Endothelial cell of umbilical vein (primary cell): Measurements from ENCODE around the gene MEIOSIN. TPM values are rescaled to one million over a fixed set of nuclear protein-coding genes. Genes with fewer than 3 reads are reported as not detected.

Experiments
- BruUV-seq: library from RNA; stranded (reverse); fragments of 400-500 nt; replicated peaks from 2 replicates; lab custom pipeline; 2021; lab: Mats Ljungman, UMichigan
- CTCF ChIA-PET: fragments of 300-600, 350-600 bp; sonication (Branson Sonifier 250); formaldehyde crosslinking; loops from one replicate; lab custom pipeline; 2021; ENCODE audit warnings: antibody characterized with exemption, inconsistent platforms; lab: Charles Lee
- POLR2A ChIA-PET: fragments of 300-600, 350-600 bp; sonication (Branson Sonifier 250); formaldehyde crosslinking; loops from one replicate; lab custom pipeline; 2021; ENCODE audit warnings: antibody characterized with exemption, inconsistent platforms; lab: Charles Lee
- DNase-seq: peaks from one replicate; pipeline ENCODE4 v3.0.0-alpha.2; 2011; ENCODE audit warnings: low read depth, low spot score
- FAIRE-seq: peaks from 2 replicates; lab custom pipeline; 2011; peaks lifted over from hg19 to GRCh38; lab: Jason Lieb, UNC
- H2AFZ ChIP-seq: 2 replicates; pipeline ENCODE4 v1.6.0; 2012; ENCODE audit warnings: low read depth, low read length, control low read depth, inconsistent platforms
- H3K27ac ChIP-seq: 2 replicates; pipeline ENCODE4 v1.5.1; 2011; ENCODE audit warnings: low read depth, mild to moderate bottlenecking, control low read depth, low read length, moderate library complexity; ENCODE audit not compliant: insufficient read depth
- H3K27me3 ChIP-seq, 2 experiments: 2 replicates each; pipeline versions ENCODE4 v1.6.0 to v1.6.1; 2011; ENCODE audit warnings: low read length in 2 of 2, mixed read lengths in 1 of 2; ENCODE audit not compliant: control insufficient read depth in 2 of 2, insufficient read depth in 2 of 2
- H3K36me3 ChIP-seq, 2 experiments: 2 replicates in 1 of 2; 3 replicates in 1 of 2; pipeline ENCODE4 v1.5.1; 2011; ENCODE audit warnings: low read length in 2 of 2, mild to moderate bottlenecking in 1 of 2, moderate library complexity in 1 of 2; ENCODE audit not compliant: control insufficient read depth in 2 of 2, insufficient read depth in 2 of 2; ENCODE audit errors: extremely low read depth in 1 of 2
- H3K4me1 ChIP-seq: 3 replicates; pipeline ENCODE4 v1.5.1; 2011; ENCODE audit warnings: mild to moderate bottlenecking, low read length; ENCODE audit not compliant: control insufficient read depth, insufficient read depth; ENCODE audit errors: extremely low read depth
- H3K4me2 ChIP-seq: 2 replicates; pipeline ENCODE4 v1.6.1; 2011; ENCODE audit warnings: low read length, control low read depth, mixed read lengths; ENCODE audit not compliant: insufficient read depth
- H3K4me3 ChIP-seq, 3 experiments: fragments of 200-600 bp in 1 of 3; sonication (generic), shearing (Covaris generic) in 1 of 3; replicated peaks in 1 of 3; 2 replicates each; pipeline ENCODE4 v1.5.1; 2011 to 2016; ENCODE audit warnings: control low read depth in 3 of 3, low read length in 3 of 3, mild to moderate bottlenecking in 2 of 3, inconsistent platforms in 1 of 3, low read depth in 1 of 3, moderate library complexity in 1 of 3; ENCODE audit not compliant: insufficient read depth in 1 of 3
- H3K79me2 ChIP-seq: 2 replicates; pipeline ENCODE4 v1.6.0; 2012; ENCODE audit warnings: low read length, inconsistent platforms; ENCODE audit not compliant: control insufficient read depth, insufficient read depth
- H3K9ac ChIP-seq: replicated peaks from 2 replicates; pipeline ENCODE3; 2011; ENCODE audit warnings: low read length, control low read depth; ENCODE audit not compliant: insufficient read depth; ENCODE audit errors: extremely low read depth
- H3K9me1 ChIP-seq: replicated peaks from 3 replicates; pipeline ENCODE4 v1.6.0; 2011; ENCODE audit warnings: mild to moderate bottlenecking, low read length; ENCODE audit not compliant: control insufficient read depth, insufficient read depth; ENCODE audit errors: extremely low read depth
- H3K9me3 ChIP-seq: replicated peaks from 2 replicates; pipeline ENCODE4 v1.5.1; 2012; ENCODE audit warnings: low read length, inconsistent platforms; ENCODE audit not compliant: control insufficient read depth, insufficient read depth
- H4K20me1 ChIP-seq: replicated peaks from 2 replicates; pipeline ENCODE3; 2011; ENCODE audit warnings: mild to moderate bottlenecking, low read length; ENCODE audit not compliant: control insufficient read depth, insufficient read depth; ENCODE audit errors: extremely low read depth
- EZH2 ChIP-seq: IDR thresholded peaks from 2 replicates; pipeline ENCODE4 v1.6.1; 2012; ENCODE audit warnings: borderline replicate concordance, low read depth, mild to moderate bottlenecking, moderate library complexity, low read length, inconsistent platforms; ENCODE audit not compliant: severe bottlenecking
- FOS ChIP-seq: IDR thresholded peaks from 2 replicates; pipeline ENCODE4 v1.6.1; 2011; ENCODE audit warnings: mild to moderate bottlenecking, low read length, moderate library complexity, borderline replicate concordance; ENCODE audit not compliant: insufficient read depth
- GATA2 ChIP-seq: IDR thresholded peaks from 2 replicates; pipeline ENCODE4 v1.7.0; 2011; ENCODE audit warnings: low read depth, mild to moderate bottlenecking, moderate library complexity, mixed read lengths, low read length; ENCODE audit not compliant: insufficient read length, insufficient read depth
- JUN ChIP-seq: IDR thresholded peaks from 2 replicates; pipeline ENCODE4 v1.6.1; 2011; ENCODE audit warnings: borderline replicate concordance, low read depth; ENCODE audit not compliant: insufficient read length, insufficient read depth
- MAX ChIP-seq: IDR thresholded peaks from 2 replicates; pipeline ENCODE4 v1.6.1; 2011; ENCODE audit not compliant: insufficient read depth, insufficient read length
- MYC ChIP-seq: IDR thresholded peaks from one replicate; pipeline ENCODE4 v1.6.1; 2011; ENCODE audit warnings: mild to moderate bottlenecking, low read depth, low read length
- POLR2A ChIP-seq: IDR thresholded peaks from 2 replicates; pipeline ENCODE4 v1.6.1; 2012; ENCODE audit warnings: low read depth, mild to moderate bottlenecking, control low read depth, low read length
- POLR2AphosphoS5 ChIP-seq: IDR thresholded peaks from 2 replicates; pipeline ENCODE4 v1.6.1; 2012; ENCODE audit warnings: low read depth, mild to moderate bottlenecking, control low read depth, low read length, moderate library complexity; ENCODE audit not compliant: insufficient read depth
- dilution Hi-C: fragments of 300-500 bp; cut with MboI; formaldehyde crosslinking; loops from one replicate; pipeline ENCODE4 v1.15.0; 2019; ENCODE audit warnings: low sequenced_read_pairs; ENCODE audit not compliant: extremely low pct_ligation_motif_present
- intact Hi-C: fragments of 100-400 bp; cut with micrococcal nuclease; formaldehyde crosslinking; loops from one replicate; pipeline ENCODE4 v1.10.0; 2022
- polyA plus RNA-seq, 4 experiments: library from polyadenylated mRNA; depleted of rRNA in 3 of 4; stranded (reverse) in 3 of 4; unstranded in 1 of 4; fragments of >200 nt; gene quantifications; 2 replicates each; pipeline versions ENCODE4 v1.2.1 to v1.2.3, GENCODE V29; 2011 to 2012; ENCODE audit warnings: missing spikeins in 1 of 4
- total RNA-seq: library from RNA; stranded (reverse); gene quantifications from 2 replicates; pipeline ENCODE4 v1.2.3, GENCODE V29; 2021
- TF ChIP-seq, protein P1 (sequence below), 2 donors: IDR thresholded peaks; 1 replicate in 1 of 2; 2 replicates in 1 of 2; pipeline ENCODE4 v1.5.1; 2011; ENCODE audit warnings: low read length in 2 of 2, mild to moderate bottlenecking in 2 of 2, moderate library complexity in 2 of 2, control low read depth in 1 of 2, inconsistent platforms in 1 of 2, low read depth in 1 of 2; ENCODE audit not compliant: insufficient read depth in 1 of 2; ENCODE audit errors: extremely low read depth in 1 of 2

The MEIOSIN gene
- total and polyA plus RNA-seq, 2 donors (not counting 3 experiments of a cell fraction or from before 2014, with no cell fraction given): not detected

- peaks cover 14% of the 10 kb centered on the region for H3K4me1 ChIP-seq
- FAIRE-seq (peak; percentile 84), DNase-seq (peak; percentile 70)
- dilution Hi-C loops: no loop called here
- H3K36me3 ChIP-seq: peaks cover 0 to 3% of the 10 kb centered on the region in 2 experiments
- H3K9ac ChIP-seq: peak overlapping the region; percentile 65
- peak overlapping the region; percentile 61 to 92 (median 82) for H3K4me3 ChIP-seq
- H3K27ac ChIP-seq: peak overlapping the region; percentile 40
- intact Hi-C loops: loop anchor here (1.0 kb wide), 1 partner anchor 74 kb away; no protein-coding TSS in a partner anchor
- BruUV-seq: no TSS peak
- ChIA-PET CTCF (interaction anchor here (1.0 to 6.7 kb wide), 7 partner anchors 9 to 74 kb away, joined by 4 to 125 read pairs (median 10); partner anchors contain the start of genes FBXO46, QPCTL and SNRPD2), POLR2A (interaction anchor here (1.4 to 2.4 kb wide), 2 partner anchors 50 to 75 kb away, joined by 4 to 24 read pairs; partner anchors contain the start of gene QPCTL)
- peak overlapping the region; percentile 59 for H2AFZ ChIP-seq
- H3K79me2 ChIP-seq: peaks cover 2% of the 10 kb centered on the region
- H3K4me2 ChIP-seq: peak overlapping the region; percentile 66
- H4K20me1 ChIP-seq: no peaks in the 10 kb centered on the region
- no peaks in the 10 kb centered on the region for H3K27me3 ChIP-seq
- no peak for TF ChIP-seq JUN
- TF ChIP-seq POLR2A: no peak
- TF ChIP-seq, protein P1, sequence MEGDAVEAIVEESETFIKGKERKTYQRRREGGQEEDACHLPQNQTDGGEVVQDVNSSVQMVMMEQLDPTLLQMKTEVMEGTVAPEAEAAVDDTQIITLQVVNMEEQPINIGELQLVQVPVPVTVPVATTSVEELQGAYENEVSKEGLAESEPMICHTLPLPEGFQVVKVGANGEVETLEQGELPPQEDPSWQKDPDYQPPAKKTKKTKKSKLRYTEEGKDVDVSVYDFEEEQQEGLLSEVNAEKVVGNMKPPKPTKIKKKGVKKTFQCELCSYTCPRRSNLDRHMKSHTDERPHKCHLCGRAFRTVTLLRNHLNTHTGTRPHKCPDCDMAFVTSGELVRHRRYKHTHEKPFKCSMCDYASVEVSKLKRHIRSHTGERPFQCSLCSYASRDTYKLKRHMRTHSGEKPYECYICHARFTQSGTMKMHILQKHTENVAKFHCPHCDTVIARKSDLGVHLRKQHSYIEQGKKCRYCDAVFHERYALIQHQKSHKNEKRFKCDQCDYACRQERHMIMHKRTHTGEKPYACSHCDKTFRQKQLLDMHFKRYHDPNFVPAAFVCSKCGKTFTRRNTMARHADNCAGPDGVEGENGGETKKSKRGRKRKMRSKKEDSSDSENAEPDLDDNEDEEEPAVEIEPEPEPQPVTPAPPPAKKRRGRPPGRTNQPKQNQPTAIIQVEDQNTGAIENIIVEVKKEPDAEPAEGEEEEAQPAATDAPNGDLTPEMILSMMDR (IDR thresholded peaks at IDR 0.05; ENCODE audit: extremely low read depth in 1 of 2, insufficient read depth in 1 of 2, low read depth in 1 of 2, low read length in 2 of 2): no peak
- no peak for TF ChIP-seq FOS
- TF ChIP-seq MYC: no peak
- no peak for TF ChIP-seq MAX
- TF ChIP-seq EZH2: no peak
- no peak for TF ChIP-seq POLR2AphosphoS5
- TF ChIP-seq GATA2: no peak
- H3K9me3 ChIP-seq: no peaks in the 10 kb centered on the region
- no peaks in the 10 kb centered on the region for H3K9me1 ChIP-seq
These were observed 34.2 kb downstream of the MEIOSIN start for GRCh38 chr19:45767410-45767880.
